HL-60 (cell line): Measurements from ENCODE around the gene EEF1A2.

Experiments used
- DNase-seq, 2 experiments: peaks; one replicate each; pipeline ENCODE4 v3.0.0-alpha.2; 2010 to 2020; ENCODE audit warnings: low read depth in 1 of 2, low spot score in 1 of 2
- H3K27ac ChIP-seq: fragments of 250-450 bp; sonication (Bioruptor Pico); replicated peaks from 2 replicates; pipeline ENCODE4 v1.5.1; 2020; ENCODE audit warnings: mild to moderate bottlenecking, moderate library complexity
- H3K27me3 ChIP-seq: fragments of 250-450 bp; sonication (Bioruptor Pico); 2 replicates; pipeline ENCODE4 v1.5.1; 2021; ENCODE audit warnings: mild to moderate bottlenecking, moderate library complexity; ENCODE audit not compliant: insufficient read depth, poor library complexity, severe bottlenecking
- H3K4me3 ChIP-seq: replicated peaks from 2 replicates; pipeline ENCODE4 v1.5.1; 2011; ENCODE audit warnings: mild to moderate bottlenecking, control low read depth, low read length; ENCODE audit not compliant: insufficient read depth
- GABPA ChIP-seq: IDR thresholded peaks from 2 replicates; pipeline ENCODE4 v1.6.1; 2012; ENCODE audit warnings: low read depth
- POLR2AphosphoS5 ChIP-seq: IDR thresholded peaks from 2 replicates; pipeline ENCODE4 v1.6.1; 2012; ENCODE audit warnings: low read depth
- REST ChIP-seq: IDR thresholded peaks from 2 replicates; pipeline ENCODE4 v1.6.1; 2012; ENCODE audit warnings: low read depth; ENCODE audit not compliant: insufficient replicate concordance
- SPI1 ChIP-seq: IDR thresholded peaks from 2 replicates; pipeline ENCODE4 v1.6.1; 2012; ENCODE audit warnings: low read depth, mild to moderate bottlenecking, borderline replicate concordance
- TF ChIP-seq, protein P1 (sequence below): IDR thresholded peaks from one replicate; pipeline ENCODE4 v1.5.1; 2011; ENCODE audit warnings: low read length, control low read depth, inconsistent platforms; ENCODE audit not compliant: insufficient read depth

The EEF1A2 gene

GRCh38 chr20:63494084-63494419 is 4.8 kb downstream of the EEF1A2 start:
- DNase-seq: no peak
- no peak for TF ChIP-seq GABPA
- no peak for TF ChIP-seq POLR2AphosphoS5
- TF ChIP-seq SPI1: no peak
- TF ChIP-seq, protein P1, sequence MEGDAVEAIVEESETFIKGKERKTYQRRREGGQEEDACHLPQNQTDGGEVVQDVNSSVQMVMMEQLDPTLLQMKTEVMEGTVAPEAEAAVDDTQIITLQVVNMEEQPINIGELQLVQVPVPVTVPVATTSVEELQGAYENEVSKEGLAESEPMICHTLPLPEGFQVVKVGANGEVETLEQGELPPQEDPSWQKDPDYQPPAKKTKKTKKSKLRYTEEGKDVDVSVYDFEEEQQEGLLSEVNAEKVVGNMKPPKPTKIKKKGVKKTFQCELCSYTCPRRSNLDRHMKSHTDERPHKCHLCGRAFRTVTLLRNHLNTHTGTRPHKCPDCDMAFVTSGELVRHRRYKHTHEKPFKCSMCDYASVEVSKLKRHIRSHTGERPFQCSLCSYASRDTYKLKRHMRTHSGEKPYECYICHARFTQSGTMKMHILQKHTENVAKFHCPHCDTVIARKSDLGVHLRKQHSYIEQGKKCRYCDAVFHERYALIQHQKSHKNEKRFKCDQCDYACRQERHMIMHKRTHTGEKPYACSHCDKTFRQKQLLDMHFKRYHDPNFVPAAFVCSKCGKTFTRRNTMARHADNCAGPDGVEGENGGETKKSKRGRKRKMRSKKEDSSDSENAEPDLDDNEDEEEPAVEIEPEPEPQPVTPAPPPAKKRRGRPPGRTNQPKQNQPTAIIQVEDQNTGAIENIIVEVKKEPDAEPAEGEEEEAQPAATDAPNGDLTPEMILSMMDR: no peak
- no peak for TF ChIP-seq REST
- peaks cover 23% of the 10 kb centered on the region for H3K27me3 ChIP-seq
- H3K27ac ChIP-seq: no peak overlapping the region
- H3K4me3 ChIP-seq: no peak overlapping the region

- no peak for DNase-seq
- H3K27me3 ChIP-seq: peaks cover 27% of the 10 kb centered on the region
- no peak overlapping the region for H3K27ac ChIP-seq
- no peak overlapping the region for H3K4me3 ChIP-seq
- TF ChIP-seq, protein P1: no peak
- no peak for TF ChIP-seq GABPA
- TF ChIP-seq POLR2AphosphoS5: no peak
- TF ChIP-seq SPI1: no peak
- no peak for TF ChIP-seq REST
Measured at GRCh38 chr20:63493563-63494020, 5.3 kb downstream of the EEF1A2 start.

DNA sequence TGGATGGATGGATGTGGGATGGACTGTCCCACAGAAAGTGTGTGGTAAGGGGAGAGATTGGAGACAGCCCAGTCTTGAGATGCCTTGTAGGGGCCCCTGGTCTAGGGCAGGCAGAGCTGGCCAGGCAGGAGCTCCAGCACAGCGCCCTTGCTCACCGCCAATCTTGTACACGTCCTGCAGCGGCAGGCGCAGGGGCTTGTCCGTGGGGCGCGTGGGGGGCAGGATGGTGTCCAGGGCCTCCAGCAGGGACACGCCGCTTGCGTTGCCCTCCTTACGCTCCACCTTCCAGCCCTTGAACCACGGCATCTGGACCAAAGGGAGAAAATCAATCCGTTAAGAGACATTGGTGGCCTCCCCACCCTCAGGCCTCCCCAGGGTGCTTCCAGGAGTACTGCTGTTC is 5.9 kb downstream of the EEF1A2 start:
- no peak for TF ChIP-seq GABPA
- no peak for TF ChIP-seq POLR2AphosphoS5
- TF ChIP-seq SPI1: no peak
- TF ChIP-seq, protein P1: no peak
- TF ChIP-seq REST: no peak
- no peak for DNase-seq

More for the DNA sequence above, 5.9 kb downstream of the EEF1A2 start:
- no peak overlapping the region for H3K27ac ChIP-seq
- peaks cover 24% of the 10 kb centered on the region for H3K27me3 ChIP-seq
- no peak overlapping the region for H3K4me3 ChIP-seq
